Progenitor cell of endocrine pancreas (in vitro differentiated cells): ENCODE results near the gene TGM6. TPM values are rescaled to one million over a fixed set of nuclear protein-coding genes. Genes with fewer than 3 reads are reported as not detected.

Source experiments
- DNase-seq: peaks from one replicate; pipeline ENCODE4 v3.0.0; 2021; ENCODE audit warnings: low spot score; ENCODE audit not compliant: unreplicated experiment
- H3K27ac Mint-ChIP-seq: 2 replicates; pipeline ENCODE4 v1.8.0; 2021; ENCODE audit warnings: mild to moderate bottlenecking, moderate library complexity, mixed read lengths
- H3K27me3 Mint-ChIP-seq: 2 replicates; pipeline ENCODE4 v1.8.0; 2021; ENCODE audit warnings: mixed read lengths
- H3K36me3 Mint-ChIP-seq: 2 replicates; pipeline ENCODE4 v1.8.0; 2022; ENCODE audit warnings: mixed read lengths; ENCODE audit not compliant: insufficient read depth
- H3K4me1 Mint-ChIP-seq: 2 replicates; pipeline ENCODE4 v1.8.0; 2021; ENCODE audit warnings: low read depth, mixed read lengths
- H3K4me3 Mint-ChIP-seq: 2 replicates; pipeline ENCODE4 v1.8.0; 2021; ENCODE audit warnings: low read depth, mild to moderate bottlenecking, moderate library complexity, mixed read lengths
- H3K9me3 Mint-ChIP-seq: 2 replicates; pipeline ENCODE4 v1.8.0; 2021; ENCODE audit warnings: low read depth, mixed read lengths
- total RNA-seq: library from RNA; stranded (reverse); gene quantifications from 2 replicates; pipeline ENCODE4 v1.2.1, GENCODE V29; 2021
- TF ChIP-seq, protein P1 (sequence below): fragments of 200-600 bp; sonication (generic); IDR thresholded peaks from one replicate; pipeline ENCODE4 v1.5.0; 2021; ENCODE audit warnings: antibody characterized with exemption, mild to moderate bottlenecking; ENCODE audit not compliant: unreplicated experiment

TGM6 gene
- total RNA-seq, 1 donor from 2014 or later: not detected

DNA sequence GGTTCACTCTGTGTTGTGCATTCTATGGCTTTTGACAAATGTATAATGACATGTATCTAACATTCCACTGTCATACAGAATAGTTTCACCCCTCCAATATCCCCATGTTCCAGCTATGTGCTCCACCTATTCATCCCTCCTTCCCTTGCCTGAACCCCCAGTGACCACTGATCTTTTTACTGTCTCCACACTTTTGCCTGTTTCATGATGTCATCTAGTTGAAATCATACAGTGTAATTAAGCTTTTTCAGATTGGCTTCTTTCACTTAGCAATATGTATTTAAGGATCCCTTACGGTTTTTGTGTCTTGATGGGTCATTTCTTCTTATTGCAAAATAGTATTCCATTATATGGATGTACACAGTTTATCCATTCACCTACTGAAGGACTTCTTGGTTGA lies 39.8 kb downstream of the TGM6 start:
- no peak overlapping the region for H3K4me3 Mint-ChIP-seq
- no peaks in the 10 kb centered on the region for H3K4me1 Mint-ChIP-seq
- H3K36me3 Mint-ChIP-seq: no peaks in the 10 kb centered on the region
- peaks cover 18% of the 10 kb centered on the region for H3K27me3 Mint-ChIP-seq
- TF ChIP-seq, protein P1, sequence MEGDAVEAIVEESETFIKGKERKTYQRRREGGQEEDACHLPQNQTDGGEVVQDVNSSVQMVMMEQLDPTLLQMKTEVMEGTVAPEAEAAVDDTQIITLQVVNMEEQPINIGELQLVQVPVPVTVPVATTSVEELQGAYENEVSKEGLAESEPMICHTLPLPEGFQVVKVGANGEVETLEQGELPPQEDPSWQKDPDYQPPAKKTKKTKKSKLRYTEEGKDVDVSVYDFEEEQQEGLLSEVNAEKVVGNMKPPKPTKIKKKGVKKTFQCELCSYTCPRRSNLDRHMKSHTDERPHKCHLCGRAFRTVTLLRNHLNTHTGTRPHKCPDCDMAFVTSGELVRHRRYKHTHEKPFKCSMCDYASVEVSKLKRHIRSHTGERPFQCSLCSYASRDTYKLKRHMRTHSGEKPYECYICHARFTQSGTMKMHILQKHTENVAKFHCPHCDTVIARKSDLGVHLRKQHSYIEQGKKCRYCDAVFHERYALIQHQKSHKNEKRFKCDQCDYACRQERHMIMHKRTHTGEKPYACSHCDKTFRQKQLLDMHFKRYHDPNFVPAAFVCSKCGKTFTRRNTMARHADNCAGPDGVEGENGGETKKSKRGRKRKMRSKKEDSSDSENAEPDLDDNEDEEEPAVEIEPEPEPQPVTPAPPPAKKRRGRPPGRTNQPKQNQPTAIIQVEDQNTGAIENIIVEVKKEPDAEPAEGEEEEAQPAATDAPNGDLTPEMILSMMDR: no peak
- no peak for DNase-seq
- H3K9me3 Mint-ChIP-seq: peaks cover 3% of the 10 kb centered on the region
- H3K27ac Mint-ChIP-seq: no peak overlapping the region

DNA sequence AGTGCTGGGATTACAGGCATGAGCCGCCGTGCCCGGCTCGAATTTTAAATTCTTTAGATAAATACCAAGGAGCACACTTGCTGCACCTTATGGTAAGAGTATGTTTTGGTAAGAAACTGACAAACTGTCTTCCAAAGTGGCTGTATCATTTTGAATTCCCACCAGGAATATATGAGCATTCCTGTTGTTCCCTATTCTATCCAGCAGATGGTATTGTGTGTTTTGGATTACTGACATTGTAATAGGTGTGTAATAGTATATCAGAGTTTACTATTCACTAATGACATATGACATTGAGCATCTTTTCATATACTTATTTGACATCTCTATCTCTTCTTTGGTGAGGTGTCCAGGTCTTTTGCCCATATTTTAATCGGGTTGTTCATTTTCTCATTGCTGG lies 40.5 kb downstream of the TGM6 start:
- H3K27me3 Mint-ChIP-seq: peaks cover 17% of the 10 kb centered on the region
- no peak overlapping the region for H3K4me3 Mint-ChIP-seq
- no peak overlapping the region for H3K27ac Mint-ChIP-seq
- peaks cover 3% of the 10 kb centered on the region for H3K9me3 Mint-ChIP-seq
- TF ChIP-seq, protein P1: peak; percentile 21
- no peaks in the 10 kb centered on the region for H3K36me3 Mint-ChIP-seq
- no peak for DNase-seq
- no peaks in the 10 kb centered on the region for H3K4me1 Mint-ChIP-seq

DNA sequence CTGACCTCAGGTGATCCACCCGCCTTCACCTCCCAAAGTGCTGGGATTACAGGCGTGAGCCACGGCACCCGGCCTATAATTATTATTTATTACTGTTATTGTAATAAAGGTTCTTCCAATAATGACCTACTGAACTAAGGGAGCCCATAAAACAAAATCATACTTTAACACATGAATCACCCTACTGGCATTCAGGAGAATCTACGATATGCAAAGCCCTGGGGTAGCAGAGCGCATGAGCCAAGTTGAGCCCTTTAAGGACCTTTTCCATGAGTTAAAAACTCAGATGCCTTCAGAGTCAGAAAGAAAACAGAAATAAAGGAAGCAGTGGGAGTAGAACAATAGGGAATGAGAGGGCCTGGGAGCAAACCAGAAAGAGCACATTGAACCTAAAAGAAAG lies 48.4 kb downstream of the TGM6 start:
- DNase-seq: no peak
- no peaks in the 10 kb centered on the region for H3K36me3 Mint-ChIP-seq
- no peak overlapping the region for H3K4me3 Mint-ChIP-seq
- H3K9me3 Mint-ChIP-seq: no peaks in the 10 kb centered on the region
- TF ChIP-seq, protein P1: no peak
- no peaks in the 10 kb centered on the region for H3K4me1 Mint-ChIP-seq
- H3K27ac Mint-ChIP-seq: no peak overlapping the region
- H3K27me3 Mint-ChIP-seq: peaks cover 9% of the 10 kb centered on the region

DNA sequence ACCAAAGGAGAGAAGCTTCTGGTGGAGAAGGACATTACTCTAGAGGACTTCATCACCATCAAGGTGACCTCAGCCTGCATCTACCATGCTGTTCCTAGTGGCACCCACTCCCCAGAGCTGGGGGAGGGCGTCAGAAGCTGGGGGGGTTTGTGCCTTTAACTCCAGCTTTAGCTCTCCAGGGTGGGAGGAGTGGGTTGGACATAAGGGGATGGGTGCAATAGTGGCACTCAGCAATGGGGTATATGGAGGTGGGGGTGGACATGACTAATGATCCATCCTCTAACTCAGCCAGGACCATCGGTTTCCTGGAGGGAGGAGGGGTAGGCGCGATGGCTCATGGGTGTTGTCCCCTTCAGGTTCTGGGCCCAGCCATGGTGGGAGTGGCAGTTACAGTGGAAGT lies 49.8 kb downstream of the TGM6 start:
- DNase-seq: no peak
- no peaks in the 10 kb centered on the region for H3K4me1 Mint-ChIP-seq
- TF ChIP-seq, protein P1: no peak

DNA sequence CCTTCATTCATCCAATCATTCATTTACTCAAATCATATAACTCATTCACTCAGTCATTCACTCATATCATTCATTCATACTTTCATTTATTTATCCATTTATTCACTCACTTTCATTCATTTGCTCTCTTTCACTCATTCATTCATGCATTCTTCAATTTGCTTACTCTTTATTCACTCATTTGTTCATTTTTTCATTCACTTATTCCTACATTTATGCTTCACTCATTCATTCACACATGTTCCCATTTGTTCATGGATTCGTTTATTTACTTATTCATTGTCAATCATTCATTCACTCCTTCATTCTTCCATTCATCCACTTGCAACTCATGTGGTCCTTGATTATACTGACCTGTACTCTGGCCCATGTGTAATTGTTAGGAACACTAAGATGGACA lies 50.5 kb downstream of the TGM6 start:
- H3K36me3 Mint-ChIP-seq: no peaks in the 10 kb centered on the region
- no peaks in the 10 kb centered on the region for H3K9me3 Mint-ChIP-seq
- no peak overlapping the region for H3K4me3 Mint-ChIP-seq
- DNase-seq: no peak
- TF ChIP-seq, protein P1: no peak
- H3K27me3 Mint-ChIP-seq: peaks cover 9% of the 10 kb centered on the region
- no peaks in the 10 kb centered on the region for H3K4me1 Mint-ChIP-seq
- no peak overlapping the region for H3K27ac Mint-ChIP-seq

More for the DNA sequence above, 49.8 kb downstream of the TGM6 start:
- Mint-ChIP-seq H3K4me3 (no peak overlapping the region), H3K27me3 (peaks cover 9% of the 10 kb centered on the region), H3K36me3 (no peaks in the 10 kb centered on the region), H3K27ac (no peak overlapping the region), H3K9me3 (no peaks in the 10 kb centered on the region)
